ENCODE results near the gene FAM209A. TPM values are rescaled to one million over a fixed set of nuclear protein-coding genes. Genes with fewer than 3 reads are reported as not detected.
"Not testable (repeated sequence)": the region's sequence is repeated elsewhere in the genome, so short reads cannot be mapped to it uniquely, and the experiment has no call there.

Gene FAM209A
- 1 to 10 TPM; 1.4 to 1.6 TPM for total RNA-seq

- H3K27me3 Mint-ChIP-seq, result not testable (repeated sequence)
Measured at GRCh38 chr20:56524444-56524843, at the start of gene FAM209A. FAM209A (plus strand) TSS chr20:56524744; CDS start chr20:56524809, 65 bp downstream.

DNA sequence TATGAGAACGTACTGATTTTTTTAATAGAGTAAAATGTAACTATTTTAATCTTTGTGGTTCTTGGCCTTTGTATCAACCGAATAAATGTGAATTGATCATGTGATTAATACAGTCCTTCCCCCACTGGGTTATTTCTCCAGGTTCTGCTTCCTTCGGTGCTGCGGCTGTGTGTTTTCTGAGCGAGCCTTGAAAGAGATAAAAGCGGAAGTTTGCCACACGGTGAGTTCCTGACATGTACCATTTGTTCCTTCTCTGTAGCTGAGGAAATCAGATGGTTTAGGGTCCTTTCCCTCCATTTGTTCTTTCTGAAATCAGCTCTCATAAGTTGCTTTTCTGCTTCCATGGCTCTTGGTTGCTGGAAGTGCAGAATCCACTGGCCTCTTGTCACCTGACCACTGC, 40.6 kb upstream of the FAM209A start:
- H3K9me3 Mint-ChIP-seq, result no peaks in the 10 kb centered on the region
- peak overlapping the region; percentile 67 for H3K27ac Mint-ChIP-seq
- H3K4me3 Mint-ChIP-seq, result no peak overlapping the region
- H3K27me3 Mint-ChIP-seq, result no peaks in the 10 kb centered on the region
- H3K4me1 Mint-ChIP-seq, result peaks cover 11% of the 10 kb centered on the region
- ATAC-seq (replicated peaks), result no peak
- H3K36me3 Mint-ChIP-seq (ENCODE audit: low read depth), result peaks cover 100% of the 10 kb centered on the region

More at GRCh38 chr20:56524444-56524843, at the start of gene FAM209A:
- H3K9me3 Mint-ChIP-seq; H3K27ac Mint-ChIP-seq; H3K4me3 Mint-ChIP-seq; H3K4me1 Mint-ChIP-seq; ATAC-seq (replicated peaks): not testable (repeated sequence)
- peaks cover 27% of the 10 kb centered on the region for H3K36me3 Mint-ChIP-seq (ENCODE audit: low read depth)

- Mint-ChIP-seq H3K9me3 (no peaks in the 10 kb centered on the region), H3K27me3 (no peaks in the 10 kb centered on the region), H3K4me1 (peaks cover 5% of the 10 kb centered on the region), H3K27ac (no peak overlapping the region), H3K4me3 (no peak overlapping the region), H3K36me3 (ENCODE audit: low read depth) (peaks cover 99% of the 10 kb centered on the region)
- no peak for ATAC-seq (replicated peaks)
Measured at GRCh38 chr20:56487216-56487615, 37.3 kb upstream of the FAM209A start.

DNA sequence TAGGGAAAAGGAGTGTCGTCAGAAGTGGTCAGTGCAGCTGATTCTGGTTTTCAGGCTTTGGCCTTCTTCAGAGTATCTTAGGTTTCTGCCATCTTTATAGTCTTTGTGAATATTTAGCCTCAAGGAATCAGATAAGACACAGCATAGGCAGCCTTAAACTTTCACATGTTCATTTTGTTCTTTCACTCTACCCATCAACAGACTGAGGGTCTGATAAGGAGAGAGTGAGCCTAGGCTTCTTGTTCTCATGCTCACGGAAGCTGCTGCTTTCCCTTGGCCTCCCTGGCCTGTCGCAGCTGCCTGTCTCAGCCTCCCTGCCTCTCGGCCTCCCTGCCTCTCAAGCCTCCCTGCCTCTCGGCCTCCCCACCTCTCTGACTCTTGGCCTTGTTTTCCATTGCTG, 36.0 kb upstream of the FAM209A start:
- Mint-ChIP-seq H3K27ac (no peak overlapping the region), H3K4me1 (peaks cover 5% of the 10 kb centered on the region), H3K27me3 (no peaks in the 10 kb centered on the region), H3K36me3 (ENCODE audit: low read depth) (peaks cover 99% of the 10 kb centered on the region), H3K4me3 (no peak overlapping the region), H3K9me3 (no peaks in the 10 kb centered on the region)
- ATAC-seq (replicated peaks), result no peak

DNA sequence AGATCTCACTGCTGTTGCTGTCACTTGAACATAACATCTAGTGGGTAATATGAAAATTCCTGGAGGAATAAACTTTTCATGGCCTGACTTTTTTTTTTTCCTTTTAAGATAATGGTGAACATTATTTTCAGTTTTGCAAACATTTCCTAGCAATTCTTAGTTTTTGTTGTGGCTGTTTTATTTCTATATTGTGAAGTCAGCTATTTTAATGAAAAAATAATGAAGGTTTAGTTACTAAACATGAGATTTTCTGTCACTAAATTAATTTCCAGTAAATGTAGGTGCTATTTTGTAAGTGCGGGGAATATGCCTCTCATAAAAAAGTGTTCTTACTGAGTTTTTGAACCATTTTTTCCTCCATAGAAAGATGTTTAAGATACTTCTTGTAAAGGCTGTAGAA, 23.4 kb upstream of the FAM209A start:
- H3K4me3 Mint-ChIP-seq, result no peak overlapping the region
- ATAC-seq (replicated peaks), result no peak
- no peak overlapping the region for H3K27ac Mint-ChIP-seq
- H3K27me3 Mint-ChIP-seq, result no peaks in the 10 kb centered on the region
- no peaks in the 10 kb centered on the region for H3K9me3 Mint-ChIP-seq
- peaks cover 3% of the 10 kb centered on the region for H3K4me1 Mint-ChIP-seq
- H3K36me3 Mint-ChIP-seq (ENCODE audit: low read depth), result peaks cover 34% of the 10 kb centered on the region

DNA sequence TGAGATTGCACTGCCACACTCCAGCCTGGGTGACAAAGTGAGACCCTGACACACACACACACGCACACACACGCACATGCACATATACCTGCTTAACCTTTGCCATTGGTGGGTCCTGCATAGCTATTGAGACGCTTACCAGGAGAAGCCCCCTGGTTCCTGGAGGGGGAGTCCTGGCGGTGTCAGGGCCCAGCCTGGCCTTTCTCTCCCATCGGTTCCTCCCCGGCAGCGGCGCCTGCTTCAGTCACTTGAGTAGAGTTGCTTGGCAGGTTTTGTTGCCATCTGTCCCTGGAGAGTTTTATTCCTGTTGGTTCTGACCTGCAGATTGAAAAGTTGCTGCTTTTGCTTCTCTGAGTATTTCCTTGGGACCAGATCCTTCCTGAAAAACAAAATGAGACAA, 20.6 kb upstream of the FAM209A start:
- H3K4me3 Mint-ChIP-seq, result no peak overlapping the region
- no peaks in the 10 kb centered on the region for H3K27me3 Mint-ChIP-seq
- peaks cover 32% of the 10 kb centered on the region for H3K36me3 Mint-ChIP-seq (ENCODE audit: low read depth)
- no peak overlapping the region for H3K27ac Mint-ChIP-seq
- ATAC-seq (replicated peaks), result no peak
- no peaks in the 10 kb centered on the region for H3K9me3 Mint-ChIP-seq
- peaks cover 3% of the 10 kb centered on the region for H3K4me1 Mint-ChIP-seq

- ATAC-seq (replicated peaks), result no peak
- Mint-ChIP-seq H3K9me3 (no peaks in the 10 kb centered on the region), H3K4me3 (no peak overlapping the region), H3K27me3 (no peaks in the 10 kb centered on the region), H3K4me1 (peaks cover 3% of the 10 kb centered on the region), H3K36me3 (ENCODE audit: low read depth) (peaks cover 36% of the 10 kb centered on the region), H3K27ac (no peak overlapping the region)
Measured at GRCh38 chr20:56504373-56505005, 20.1 kb upstream of the FAM209A start.

DNA sequence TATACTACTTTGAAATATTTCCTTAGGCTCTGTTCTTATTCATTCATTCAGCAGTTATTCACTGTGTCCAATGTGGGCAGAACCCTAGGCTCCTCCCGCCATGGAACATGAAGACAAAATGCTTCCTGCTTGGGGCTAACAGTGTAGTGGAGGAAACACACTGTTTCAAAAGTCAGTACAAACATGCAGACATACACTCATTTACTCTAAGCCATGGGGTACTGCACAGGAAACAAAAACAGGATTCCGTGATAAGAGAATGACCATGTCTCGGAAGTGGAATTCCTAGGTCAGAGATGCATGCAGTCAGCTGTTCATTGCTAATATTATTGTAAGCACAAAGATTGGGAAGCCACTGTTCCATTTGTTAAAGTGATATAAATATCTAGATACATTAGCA, 18.4 kb upstream of the FAM209A start:
- no peak overlapping the region for H3K4me3 Mint-ChIP-seq
- H3K36me3 Mint-ChIP-seq (ENCODE audit: low read depth), result peaks cover 36% of the 10 kb centered on the region
- no peak overlapping the region for H3K27ac Mint-ChIP-seq
- H3K4me1 Mint-ChIP-seq, result peaks cover 3% of the 10 kb centered on the region
- no peaks in the 10 kb centered on the region for H3K27me3 Mint-ChIP-seq
- H3K9me3 Mint-ChIP-seq, result no peaks in the 10 kb centered on the region
- no peak for ATAC-seq (replicated peaks)

GRCh38 chr20:56511926-56512325, 12.6 kb upstream of the FAM209A start:
- Mint-ChIP-seq H3K27me3 (no peaks in the 10 kb centered on the region), H3K4me1 (no peaks in the 10 kb centered on the region), H3K4me3 (no peak overlapping the region), H3K27ac (no peak overlapping the region), H3K36me3 (ENCODE audit: low read depth) (peaks cover 64% of the 10 kb centered on the region), H3K9me3 (no peaks in the 10 kb centered on the region)
- no peak for ATAC-seq (replicated peaks)

- no peak for ATAC-seq (replicated peaks)
- Mint-ChIP-seq H3K27ac (no peak overlapping the region), H3K27me3 (no peaks in the 10 kb centered on the region), H3K9me3 (no peaks in the 10 kb centered on the region), H3K4me3 (no peak overlapping the region), H3K4me1 (no peaks in the 10 kb centered on the region), H3K36me3 (ENCODE audit: low read depth) (peaks cover 72% of the 10 kb centered on the region)
Measured at GRCh38 chr20:56513161-56514150, 11.1 kb upstream of the FAM209A start.

GRCh38 chr20:56516631-56517030, 7.9 kb upstream of the FAM209A start:
- Mint-ChIP-seq H3K4me1 (no peaks in the 10 kb centered on the region), H3K4me3 (no peak overlapping the region)

GRCh38 chr20:56517211-56517610, 7.3 kb upstream of the FAM209A start:
- Mint-ChIP-seq H3K36me3 (ENCODE audit: low read depth) (peaks cover 99% of the 10 kb centered on the region), H3K4me1 (no peaks in the 10 kb centered on the region), H3K27me3 (no peaks in the 10 kb centered on the region), H3K27ac (no peak overlapping the region), H3K9me3 (peaks cover 4% of the 10 kb centered on the region), H3K4me3 (no peak overlapping the region)
- no peak for ATAC-seq (replicated peaks)

More at GRCh38 chr20:56516631-56517030, 7.9 kb upstream of the FAM209A start:
- no peaks in the 10 kb centered on the region for H3K27me3 Mint-ChIP-seq
- H3K9me3 Mint-ChIP-seq, result peaks cover 4% of the 10 kb centered on the region
- peaks cover 97% of the 10 kb centered on the region for H3K36me3 Mint-ChIP-seq (ENCODE audit: low read depth)
- no peak overlapping the region for H3K27ac Mint-ChIP-seq
- no peak for ATAC-seq (replicated peaks)

- no peak overlapping the region for H3K4me3 Mint-ChIP-seq
- H3K27me3 Mint-ChIP-seq, result no peaks in the 10 kb centered on the region
- H3K4me1 Mint-ChIP-seq, result no peaks in the 10 kb centered on the region
- peaks cover 95% of the 10 kb centered on the region for H3K36me3 Mint-ChIP-seq (ENCODE audit: low read depth)
- peaks cover 4% of the 10 kb centered on the region for H3K9me3 Mint-ChIP-seq
- no peak for ATAC-seq (replicated peaks)
- H3K27ac Mint-ChIP-seq, result no peak overlapping the region
Measured at GRCh38 chr20:56517641-56518040, 6.9 kb upstream of the FAM209A start.

GRCh38 chr20:56518126-56518525, 6.4 kb upstream of the FAM209A start:
- Mint-ChIP-seq H3K27me3 (no peaks in the 10 kb centered on the region), H3K4me1 (peaks cover 3% of the 10 kb centered on the region), H3K27ac (no peak overlapping the region), H3K36me3 (ENCODE audit: low read depth) (peaks cover 90% of the 10 kb centered on the region), H3K4me3 (no peak overlapping the region), H3K9me3 (peaks cover 4% of the 10 kb centered on the region)
- ATAC-seq (replicated peaks), result no peak
